PC-3 (cell line): ENCODE data around the gene CNTNAP5. TPM values are rescaled to one million over a fixed set of nuclear protein-coding genes. Genes with fewer than 3 reads are reported as not detected.

Experiments used
- ATAC-seq: fragments of 200-7000 bp; cut with Tn5 transposase; 2 replicates; pipeline ENCODE4 v1.9.1; 2020; ENCODE audit warnings: mild to moderate bottlenecking, moderate library complexity
- BruUV-seq: library from RNA; stranded (reverse); fragments of 400-500 nt; replicated peaks from 2 replicates; lab custom pipeline; 2021; lab: Mats Ljungman, UMichigan
- CTCF ChIA-PET: fragments of 300-600 bp; sonication (Branson Sonifier 250); formaldehyde crosslinking; loops from one replicate; lab custom pipeline; 2022; ENCODE audit warnings: antibody characterized with exemption; lab: Charles Lee
- POLR2A ChIA-PET: fragments of 300-600 bp; sonication (Branson Sonifier 250); formaldehyde crosslinking; loops from one replicate; lab custom pipeline; 2022; ENCODE audit warnings: antibody characterized with exemption; ENCODE audit not compliant: unreplicated experiment; lab: Charles Lee
- DNase-seq: peaks from one replicate; pipeline ENCODE4 v3.0.0-alpha.2; 2015
- H2AFZ ChIP-seq: fragments of 300-600 bp; sonication (generic); 2 replicates; pipeline ENCODE4 v1.6.0; 2016; ENCODE audit warnings: antibody characterized with exemption, low read length
- H3F3A ChIP-seq: fragments of 300-600 bp; sonication (generic); one replicate; pipeline ENCODE4 v1.6.0; 2017; ENCODE audit warnings: antibody characterized with exemption, low read length, control low read depth, mild to moderate bottlenecking; ENCODE audit not compliant: unreplicated experiment
- H3K27ac ChIP-seq: fragments of 300-600 bp; sonication (generic); 2 replicates; pipeline ENCODE4 v1.5.1; 2016; ENCODE audit warnings: mild to moderate bottlenecking, low read length
- H3K27me3 ChIP-seq: fragments of 300-600 bp; sonication (generic); 2 replicates; pipeline ENCODE4 v1.6.1; 2016; ENCODE audit warnings: low read length, mixed read lengths
- H3K36me3 ChIP-seq: fragments of 300-600 bp; sonication (generic); 2 replicates; pipeline ENCODE4 v1.6.1; 2016; ENCODE audit warnings: low read depth, mixed run types, low read length, mixed read lengths
- H3K4me1 ChIP-seq: fragments of 300-600 bp; sonication (generic); 2 replicates; pipeline ENCODE4 v1.5.1; 2016; ENCODE audit warnings: low read length; ENCODE audit not compliant: insufficient read depth
- H3K4me2 ChIP-seq: fragments of 300-600 bp; sonication (generic); 2 replicates; pipeline ENCODE4 v1.6.0; 2016; ENCODE audit warnings: low read length
- H3K4me3 ChIP-seq: fragments of 300-600 bp; sonication (generic); 2 replicates; pipeline ENCODE4 v1.5.1; 2016; ENCODE audit warnings: mild to moderate bottlenecking, low read length, mixed read lengths
- H3K79me2 ChIP-seq: fragments of 300-600 bp; sonication (generic); 2 replicates; pipeline ENCODE4 v1.6.1; 2017; ENCODE audit warnings: low read length, mixed read lengths
- H3K9ac ChIP-seq: fragments of 300-600 bp; sonication (generic); 2 replicates; pipeline ENCODE4 v1.6.0; 2016; ENCODE audit warnings: mild to moderate bottlenecking, low read length
- H3K9me2 ChIP-seq: fragments of 300-600 bp; sonication (generic); replicated peaks from 2 replicates; pipeline ENCODE4 v1.6.1; 2016; ENCODE audit warnings: mixed run types, low read length, mixed read lengths
- H3K9me3 ChIP-seq: fragments of 300-600 bp; sonication (generic); 2 replicates; pipeline ENCODE4 v1.6.1; 2016; ENCODE audit warnings: low read length, mixed read lengths
- H4K20me1 ChIP-seq: fragments of 300-600 bp; sonication (generic); 2 replicates; pipeline ENCODE4 v1.6.1; 2016; ENCODE audit warnings: low read length, mixed read lengths
- CTCF ChIP-seq: fragments of 300-600 bp; sonication (generic); conservative IDR thresholded peaks from 2 replicates; pipeline ENCODE4 v1.5.1; 2017; ENCODE audit warnings: antibody characterized with exemption, low read depth, mild to moderate bottlenecking, low read length
- EZH2 ChIP-seq: fragments of 300-600 bp; sonication (generic); IDR thresholded peaks from one replicate; pipeline ENCODE4 v1.6.1; 2017; ENCODE audit warnings: antibody characterized with exemption, mild to moderate bottlenecking, low read length; ENCODE audit not compliant: unreplicated experiment
- EZH2phosphoT487 ChIP-seq: fragments of 300-600 bp; sonication (generic); IDR thresholded peaks from 2 replicates; pipeline ENCODE4 v1.6.1; 2018; ENCODE audit warnings: mild to moderate bottlenecking, antibody characterized with exemption, low read length, borderline replicate concordance
- intact Hi-C: fragments of 100-400 bp; cut with micrococcal nuclease; formaldehyde crosslinking; loops from 2 replicates; pipeline ENCODE4 v1.9.0; 2023
- total RNA-seq: library from RNA; depleted of rRNA; stranded (reverse); fragments of >200 nt; gene quantifications from 2 replicates; pipeline ENCODE4 v1.2.3, GENCODE V29; 2014

CNTNAP5 gene
- total RNA-seq, 1 experiment from 2014 or later: not detected

DNA sequence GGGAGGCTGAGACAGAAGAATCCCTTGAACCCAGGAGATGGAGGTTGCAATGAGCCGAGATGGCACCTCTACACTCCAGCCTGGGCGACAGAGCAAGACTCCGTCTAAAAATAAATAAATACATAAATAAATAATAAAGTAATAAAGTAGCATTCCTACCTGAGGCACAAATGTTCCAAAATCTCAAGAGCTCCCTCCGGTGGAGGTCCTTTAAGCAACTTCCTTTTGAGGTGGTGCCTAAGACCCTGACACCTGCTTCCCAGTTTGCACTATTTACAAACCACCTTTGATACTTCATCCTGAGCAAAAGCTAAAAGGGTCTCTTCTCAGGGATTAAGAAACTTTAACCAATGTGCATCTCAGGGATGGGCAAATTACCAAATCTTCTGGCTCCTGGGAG, 505.1 kb downstream of the CNTNAP5 start:
- no peak for TF ChIP-seq EZH2phosphoT487
- TF ChIP-seq CTCF: no peak
- TF ChIP-seq EZH2: no peak
- no peaks in the 10 kb centered on the region for H3K9me3 ChIP-seq
- no peaks in the 10 kb centered on the region for H3K4me1 ChIP-seq
- intact Hi-C loops: no loop called here
- H3K36me3 ChIP-seq: no peaks in the 10 kb centered on the region
- ATAC-seq (no peak), DNase-seq (no peak)
- ChIA-PET POLR2A (no interaction called here), CTCF (no interaction called here)
- H3K9ac ChIP-seq: no peak overlapping the region
- H3K4me3 ChIP-seq: no peak overlapping the region
- BruUV-seq: no TSS peak
- H3K27ac ChIP-seq: no peak overlapping the region
- H3K9me2 ChIP-seq: no peaks in the 10 kb centered on the region
- H3K79me2 ChIP-seq: no peaks in the 10 kb centered on the region
- H3K27me3 ChIP-seq: no peaks in the 10 kb centered on the region
- no peaks in the 10 kb centered on the region for H4K20me1 ChIP-seq
- H3K4me2 ChIP-seq: no peak overlapping the region
- H2AFZ ChIP-seq: no peak overlapping the region
- H3F3A ChIP-seq: no peaks in the 10 kb centered on the region

- Histone ChIP-seq H3K4me2 (no peak overlapping the region), H2AFZ (no peak overlapping the region), H3K4me1 (no peaks in the 10 kb centered on the region), H3F3A (no peaks in the 10 kb centered on the region), H3K9me2 (no peaks in the 10 kb centered on the region), H3K79me2 (no peaks in the 10 kb centered on the region), H3K9ac (no peak overlapping the region), H3K27me3 (no peaks in the 10 kb centered on the region), H4K20me1 (no peaks in the 10 kb centered on the region), H3K9me3 (no peaks in the 10 kb centered on the region), H3K27ac (no peak overlapping the region), H3K4me3 (no peak overlapping the region), H3K36me3 (no peaks in the 10 kb centered on the region)
- intact Hi-C loops: no loop called here
- CTCF ChIA-PET: no interaction called here
- no peak for DNase-seq
- ATAC-seq: no peak
- TF ChIP-seq EZH2 (no peak), EZH2phosphoT487 (no peak), CTCF (no peak)
- no TSS peak for BruUV-seq
- POLR2A ChIA-PET: no interaction called here
These were observed 508.3 kb downstream of the CNTNAP5 start for GRCh38 chr2:124533226-124533954.

DNA sequence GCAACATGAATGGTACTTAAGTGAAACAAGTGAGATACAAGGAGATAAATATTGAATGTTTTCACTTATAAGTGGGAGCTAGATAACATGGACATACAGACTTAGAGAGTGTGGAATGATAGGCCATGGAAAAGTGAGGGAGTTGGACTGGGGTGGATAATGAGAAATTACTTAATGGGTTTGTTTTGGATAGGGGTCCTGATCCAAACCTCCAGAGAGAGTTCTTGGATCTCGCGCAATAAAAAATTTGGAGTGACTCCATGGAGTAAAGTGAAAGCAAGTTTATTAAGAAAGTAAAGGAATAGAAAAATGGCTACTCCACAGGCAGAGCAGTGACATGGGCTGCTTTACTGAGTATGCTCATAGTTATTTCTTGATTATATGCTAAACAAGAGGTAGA, 508.9 kb downstream of the CNTNAP5 start:
- Histone ChIP-seq H3K9ac (no peak overlapping the region), H3K4me2 (no peak overlapping the region), H3K9me3 (no peaks in the 10 kb centered on the region), H3K4me3 (no peak overlapping the region), H2AFZ (no peak overlapping the region), H3K27me3 (no peaks in the 10 kb centered on the region), H3K36me3 (no peaks in the 10 kb centered on the region), H3K79me2 (no peaks in the 10 kb centered on the region), H3F3A (no peaks in the 10 kb centered on the region), H3K9me2 (no peaks in the 10 kb centered on the region), H4K20me1 (no peaks in the 10 kb centered on the region), H3K27ac (no peak overlapping the region), H3K4me1 (no peaks in the 10 kb centered on the region)
- no peak for ATAC-seq
- BruUV-seq: no TSS peak
- no peak for DNase-seq
- intact Hi-C loops: no loop called here
- ChIA-PET POLR2A (no interaction called here), CTCF (no interaction called here)
- TF ChIP-seq EZH2: no peak
- TF ChIP-seq CTCF: no peak
- no peak for TF ChIP-seq EZH2phosphoT487
